HG03378 (cell line): ENCODE results near the gene PMVK.

ENCODE experiments used
- ATAC-seq: cut with Tn5 transposase; IDR thresholded peaks from one replicate; pipeline ENCODE4 v1.9.1; 2021; ENCODE audit warnings: mild to moderate bottlenecking, moderate library complexity; ENCODE audit not compliant: unreplicated experiment

PMVK gene

DNA sequence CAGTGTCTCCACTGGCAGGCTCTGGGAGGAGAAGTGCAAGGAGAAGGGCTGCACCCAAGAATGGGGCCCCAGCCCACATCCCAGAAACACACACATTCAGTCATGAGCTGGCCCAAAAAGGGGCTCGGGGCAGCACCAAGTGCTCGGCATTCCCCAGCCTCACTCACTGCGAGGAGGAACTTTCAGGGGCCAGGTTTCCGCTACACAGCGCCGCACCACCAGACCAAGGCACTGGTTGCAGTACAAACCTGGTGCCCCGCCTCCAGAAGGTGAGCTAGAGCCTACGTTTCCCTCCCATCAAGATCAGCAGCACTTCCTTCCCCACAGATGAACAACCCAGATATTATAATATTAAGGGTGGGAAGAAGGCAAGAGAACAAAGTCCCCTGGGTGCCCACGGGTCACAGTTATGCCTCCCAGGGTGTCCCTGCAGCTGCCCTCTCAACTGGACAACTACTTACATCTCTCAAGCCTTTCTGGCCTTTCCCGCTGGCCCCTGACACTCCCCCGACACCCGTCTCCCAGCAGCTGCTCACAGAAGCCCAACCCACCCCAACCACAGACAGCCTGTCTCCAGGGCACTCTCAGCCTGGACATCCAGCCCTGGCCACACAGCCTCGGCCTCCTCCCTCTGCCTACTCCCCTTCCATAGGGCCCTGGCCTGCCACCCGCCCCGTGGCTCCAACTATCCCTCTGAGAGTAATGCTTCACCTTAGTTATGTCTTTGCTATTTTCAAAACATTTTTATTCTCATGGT is 15.6 kb upstream of the PMVK start:
- ATAC-seq, result no peak

DNA sequence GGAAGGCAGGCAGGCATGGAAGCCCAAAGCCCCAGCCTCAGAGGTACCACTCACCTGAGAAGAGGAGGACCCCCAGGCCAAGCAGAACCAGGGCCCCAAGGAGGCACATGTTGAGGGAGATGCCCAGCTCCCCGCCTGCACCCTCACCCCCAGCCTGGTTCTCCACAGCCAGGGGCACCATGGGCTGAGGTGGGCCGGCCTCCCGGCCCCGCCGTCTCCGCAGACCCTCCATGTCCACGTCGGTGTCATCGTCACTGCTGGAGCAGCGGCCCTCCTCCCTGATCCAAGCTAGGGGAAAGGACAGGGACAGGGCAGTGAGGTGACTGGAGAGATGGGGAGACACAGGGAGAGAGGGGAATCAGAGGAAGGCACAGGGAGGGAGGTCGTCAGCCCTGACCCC is 11.6 kb upstream of the PMVK start:
- no peak for ATAC-seq

DNA sequence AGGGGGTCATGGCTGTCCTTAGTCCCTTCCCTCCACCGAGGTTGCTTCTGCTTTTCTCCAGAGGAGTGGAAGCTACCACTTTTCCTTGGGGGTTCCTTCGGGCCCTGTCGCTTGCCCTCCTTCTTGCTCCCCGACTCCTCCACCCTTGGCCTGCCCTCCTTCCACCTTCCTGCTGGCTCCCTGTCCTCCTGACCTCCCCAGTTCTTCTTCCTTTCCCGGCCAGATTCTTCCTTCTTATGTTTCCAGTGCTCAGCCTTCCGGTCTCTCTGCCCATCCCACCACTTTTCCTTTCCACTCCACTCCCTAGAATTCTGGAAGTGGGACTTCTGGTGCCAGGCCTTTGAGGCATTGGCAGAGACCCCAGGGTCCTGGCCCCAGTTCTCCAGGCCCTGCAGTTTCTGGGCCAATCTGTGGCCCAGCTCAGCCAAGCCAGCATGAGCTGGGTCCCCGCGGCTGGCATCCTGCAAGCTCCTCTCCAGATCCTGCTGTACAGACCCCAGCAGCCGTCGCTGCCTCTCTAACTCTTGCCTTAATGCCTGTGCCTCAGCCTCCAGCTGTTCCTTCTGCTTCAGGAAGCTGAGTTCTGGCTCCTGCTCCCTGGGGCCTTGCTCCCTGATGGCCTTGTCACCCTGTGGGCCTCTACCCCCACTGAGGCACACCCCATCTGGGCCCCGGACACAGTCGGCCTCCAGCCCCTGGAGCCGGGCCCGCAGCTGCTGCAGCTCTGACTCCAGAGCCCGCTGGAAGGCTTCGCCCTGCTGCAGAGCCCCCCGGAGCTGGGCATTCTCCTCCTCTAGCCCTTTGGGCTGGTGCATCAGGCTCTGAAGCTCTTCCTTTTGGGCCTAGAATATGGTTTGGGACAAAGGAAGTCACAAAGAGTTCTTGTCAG is 9.7 kb upstream of the PMVK start:
- ATAC-seq, result no peak

DNA sequence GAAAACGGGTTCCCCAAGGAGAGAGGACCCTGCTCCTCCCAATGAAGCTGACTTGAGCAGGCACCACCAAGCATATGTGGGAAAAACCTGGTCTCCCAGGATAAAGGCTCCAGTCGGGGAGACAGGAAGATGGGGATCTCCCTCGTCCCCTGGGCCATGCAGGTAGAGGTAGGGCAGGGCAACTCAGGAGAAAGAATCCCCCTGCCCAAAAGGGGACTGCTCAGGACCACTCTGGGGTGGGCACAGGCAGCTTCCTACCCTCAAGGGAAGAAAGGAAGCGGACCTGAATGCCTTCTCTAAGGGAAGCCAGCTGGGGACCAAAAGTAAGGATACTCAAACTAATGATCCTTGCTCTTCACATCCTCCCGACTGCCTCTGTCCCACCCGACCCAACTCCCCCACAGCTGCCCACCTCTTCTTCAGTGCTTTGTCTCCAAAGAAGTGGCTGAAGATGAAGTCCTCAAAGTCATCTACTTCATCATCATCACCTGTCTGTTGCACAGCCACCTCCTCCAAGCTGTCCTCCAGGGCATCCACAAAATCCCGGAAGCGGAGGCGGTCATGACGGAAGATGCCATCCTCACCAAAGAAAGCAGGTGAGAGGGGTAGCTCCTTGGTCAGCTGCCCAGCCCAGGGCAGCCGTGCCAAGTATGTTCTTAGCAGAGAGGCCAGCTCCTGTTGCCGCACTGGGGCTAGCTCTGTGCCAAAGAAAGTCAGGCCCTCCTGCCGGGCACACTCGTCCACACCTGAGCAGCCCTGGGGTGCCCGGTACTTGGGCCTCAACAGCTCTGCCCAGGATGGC is 8.8 kb upstream of the PMVK start:
- no peak for ATAC-seq

DNA sequence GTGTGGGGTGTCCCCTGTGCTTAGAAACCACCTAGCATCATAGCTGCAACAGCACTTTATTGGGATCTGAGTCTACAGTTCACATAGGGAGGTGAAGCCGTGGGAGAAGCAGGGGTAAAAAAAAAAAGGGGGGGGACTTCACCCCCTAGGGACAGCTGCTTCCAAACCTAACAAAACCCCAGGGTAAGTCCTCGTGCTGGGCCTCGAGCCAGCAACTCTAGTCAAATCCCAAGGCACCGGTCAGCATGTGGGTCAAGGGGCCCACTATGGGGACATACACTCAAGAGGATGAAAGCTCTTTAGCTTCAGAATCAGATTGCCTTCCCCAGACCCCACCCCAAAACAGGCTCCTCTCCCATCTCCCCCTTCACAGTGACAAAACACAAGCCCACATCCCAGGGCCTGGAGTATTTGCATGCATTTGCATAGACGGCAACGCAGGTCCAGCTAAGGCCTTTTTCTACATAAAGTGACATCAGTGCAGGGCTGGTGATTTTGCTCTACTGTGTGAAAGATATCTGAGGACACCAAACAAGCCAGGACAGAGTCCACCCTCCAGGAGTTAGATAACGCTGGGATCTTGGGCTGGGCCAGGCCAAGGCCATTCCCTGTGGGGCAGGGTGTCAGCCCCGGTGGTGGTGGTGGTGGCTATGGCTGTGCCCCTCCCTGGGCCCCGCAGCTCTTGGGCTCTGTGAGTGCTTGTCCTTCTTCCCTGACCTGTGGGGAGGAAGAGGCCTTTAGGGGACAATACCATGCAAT is 8.1 kb upstream of the PMVK start:
- no peak for ATAC-seq

DNA sequence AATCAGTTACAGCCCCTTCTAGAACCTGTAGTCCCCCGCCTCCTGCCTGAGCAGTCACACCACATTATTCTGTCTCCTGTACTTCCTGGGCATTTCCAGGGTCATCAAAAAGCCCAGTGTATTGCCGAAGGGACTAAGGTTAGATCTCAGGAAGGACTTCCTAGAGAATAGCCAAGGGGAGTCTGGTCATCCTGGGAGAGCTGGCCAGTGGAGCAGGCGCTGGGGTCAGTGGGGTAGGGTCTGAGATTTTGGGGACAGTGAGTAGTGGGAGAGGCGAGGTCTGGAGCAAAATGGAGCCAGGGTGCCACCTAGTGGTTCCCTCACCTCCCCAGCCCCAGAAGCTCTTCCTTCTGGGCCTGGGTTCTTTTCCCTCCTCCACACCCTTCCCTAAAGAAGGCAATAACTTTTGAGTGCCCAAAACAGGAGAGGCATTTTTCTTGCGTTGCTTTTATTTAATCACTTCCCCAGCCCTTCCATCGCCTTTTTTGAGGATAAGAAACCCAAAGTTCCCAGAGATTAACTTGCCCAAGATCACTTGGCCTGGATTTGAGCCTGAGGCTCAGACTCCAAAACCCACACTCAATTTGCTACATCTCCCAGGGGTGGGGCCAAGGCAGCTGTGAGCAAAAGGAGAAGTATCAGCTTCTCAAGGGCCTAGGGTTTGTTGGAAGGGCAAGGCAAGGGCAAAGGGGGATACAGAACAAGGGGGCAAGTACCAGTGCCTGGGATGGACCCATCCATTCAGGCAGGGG is 7.3 kb upstream of the PMVK start:
- ATAC-seq, result no peak

DNA sequence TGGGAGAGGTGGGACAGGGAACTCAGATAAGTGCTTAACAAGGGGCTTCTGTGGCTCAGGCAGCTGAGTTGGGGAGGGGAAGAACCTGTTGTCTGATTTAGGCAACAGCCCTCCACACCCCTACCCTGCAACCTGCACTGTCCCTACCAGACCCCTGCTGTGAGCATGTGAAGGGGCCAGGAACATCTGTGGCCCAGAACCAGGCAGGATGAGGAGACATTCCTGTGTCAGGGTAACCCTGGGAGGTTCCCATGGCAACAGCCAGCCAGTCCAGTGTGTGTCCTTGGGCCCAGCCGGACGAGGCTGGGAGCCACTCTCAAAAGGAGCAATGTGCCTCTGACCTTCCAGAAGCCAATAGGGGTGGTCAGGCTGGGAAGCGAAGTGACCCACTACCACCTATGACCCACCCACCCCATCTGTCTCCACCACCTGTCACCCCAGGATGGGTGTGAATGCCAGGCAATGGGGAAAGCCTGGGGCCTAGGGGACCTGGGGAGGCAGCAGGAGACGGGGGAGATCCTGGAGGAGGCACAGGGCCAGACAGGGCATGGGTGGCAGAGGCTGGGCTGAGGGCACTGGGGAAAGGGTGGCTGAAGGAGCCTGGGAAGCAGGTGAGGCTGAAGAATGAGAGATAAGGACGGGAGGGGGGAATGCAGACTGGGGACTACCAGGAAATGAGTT is 5.0 kb upstream of the PMVK start:
- ATAC-seq, result no peak

DNA sequence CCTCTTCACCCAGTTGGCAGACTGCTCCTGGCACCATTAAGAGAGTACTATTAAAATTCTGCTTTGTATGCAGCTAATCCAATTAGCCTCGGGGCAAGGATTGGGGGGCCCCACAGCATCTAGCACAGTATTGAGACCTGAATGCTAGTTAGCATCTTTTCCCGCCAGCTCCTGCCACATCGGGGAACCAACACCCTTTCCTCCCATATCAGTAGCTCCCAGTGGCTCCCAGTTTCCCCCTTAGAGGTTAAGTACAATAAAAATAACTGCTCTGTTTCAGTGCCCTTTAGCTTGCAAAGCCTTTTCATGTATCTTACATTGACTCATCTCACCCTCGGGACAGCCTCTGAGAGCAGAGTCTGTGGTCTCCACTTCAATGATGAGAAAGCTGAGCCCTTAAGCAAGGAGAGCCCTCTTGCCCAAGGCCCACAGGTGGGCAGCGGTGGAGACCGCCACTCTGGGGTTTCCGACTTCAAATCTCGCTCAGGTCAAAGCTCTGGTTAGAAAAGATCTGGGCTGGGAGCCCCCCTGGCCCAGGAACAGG is 4.2 kb upstream of the PMVK start:
- no peak for ATAC-seq

DNA sequence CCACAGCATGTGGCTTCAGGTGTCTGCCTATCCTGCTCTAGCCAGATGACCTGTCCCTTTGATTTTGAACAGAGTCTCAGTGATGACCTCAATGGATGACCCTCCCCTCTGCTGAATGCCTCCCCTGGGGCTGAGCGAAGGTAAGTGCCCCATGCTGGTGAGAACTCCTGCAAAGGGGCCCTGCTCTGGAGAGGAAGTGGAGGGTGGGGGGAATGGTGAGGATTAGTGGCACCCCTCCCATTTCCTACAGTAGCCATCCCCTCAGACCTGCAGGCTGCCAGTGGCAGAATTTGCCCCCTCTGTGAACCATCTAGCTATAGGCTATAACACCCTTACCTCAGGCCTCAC is 3.7 kb upstream of the PMVK start:
- ATAC-seq, result no peak

DNA sequence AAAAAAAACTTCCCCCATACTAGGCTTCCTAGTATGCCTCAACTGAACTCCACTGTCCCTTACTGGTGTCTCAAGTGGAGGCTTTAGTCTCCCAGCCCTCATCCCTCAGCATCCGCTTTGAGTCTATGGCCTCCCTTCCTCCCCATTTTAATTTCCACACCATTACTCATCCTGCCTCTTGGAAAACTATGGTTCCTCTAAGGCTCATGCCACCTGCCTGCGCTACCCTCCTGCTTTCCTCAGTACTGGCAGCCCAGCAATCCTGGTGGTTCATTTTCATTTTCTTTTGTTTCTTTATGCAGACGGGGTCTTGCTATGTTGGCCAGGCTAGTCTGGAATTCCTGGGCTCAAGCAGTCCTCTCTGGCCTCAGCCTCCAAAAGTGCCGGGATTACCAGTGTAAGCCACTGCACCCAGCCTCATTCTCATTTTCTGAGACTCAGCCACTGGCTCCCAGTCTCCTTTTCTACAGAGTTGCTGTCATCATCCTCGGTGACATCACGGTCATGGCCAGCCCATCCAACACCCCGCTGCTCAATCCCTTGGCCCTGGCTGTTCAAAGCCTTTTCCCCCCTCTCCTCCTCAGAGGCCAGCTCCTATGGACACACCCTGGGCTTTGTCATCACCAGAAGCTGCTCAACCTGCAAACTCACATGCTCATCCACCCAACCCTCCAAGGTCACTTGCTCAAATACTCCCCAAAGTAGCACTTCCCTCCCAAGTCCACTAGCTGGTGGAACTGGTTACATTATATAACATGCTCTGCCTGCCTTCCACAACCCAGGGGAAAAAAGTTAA is 2.3 kb upstream of the PMVK start:
- ATAC-seq, result no peak

DNA sequence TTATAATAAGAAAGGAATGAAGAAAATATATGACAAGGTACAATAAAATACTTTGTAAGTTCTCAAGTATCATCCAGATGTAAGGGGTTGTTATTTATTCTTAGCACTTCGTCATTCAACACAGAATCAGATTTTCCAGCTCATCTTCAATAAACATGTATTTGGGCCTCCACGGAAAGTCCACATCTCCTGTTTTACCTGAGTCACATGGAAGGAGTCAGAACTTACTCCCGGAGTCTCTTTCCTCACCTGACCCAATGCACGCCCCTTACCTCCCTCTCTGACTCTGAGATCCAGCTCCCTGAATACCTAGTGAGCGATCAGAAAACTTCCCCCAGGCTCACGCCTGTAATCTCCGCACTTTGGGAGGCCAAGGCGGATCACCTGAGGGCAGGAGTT is 1.5 kb upstream of the PMVK start:
- no peak for ATAC-seq

DNA sequence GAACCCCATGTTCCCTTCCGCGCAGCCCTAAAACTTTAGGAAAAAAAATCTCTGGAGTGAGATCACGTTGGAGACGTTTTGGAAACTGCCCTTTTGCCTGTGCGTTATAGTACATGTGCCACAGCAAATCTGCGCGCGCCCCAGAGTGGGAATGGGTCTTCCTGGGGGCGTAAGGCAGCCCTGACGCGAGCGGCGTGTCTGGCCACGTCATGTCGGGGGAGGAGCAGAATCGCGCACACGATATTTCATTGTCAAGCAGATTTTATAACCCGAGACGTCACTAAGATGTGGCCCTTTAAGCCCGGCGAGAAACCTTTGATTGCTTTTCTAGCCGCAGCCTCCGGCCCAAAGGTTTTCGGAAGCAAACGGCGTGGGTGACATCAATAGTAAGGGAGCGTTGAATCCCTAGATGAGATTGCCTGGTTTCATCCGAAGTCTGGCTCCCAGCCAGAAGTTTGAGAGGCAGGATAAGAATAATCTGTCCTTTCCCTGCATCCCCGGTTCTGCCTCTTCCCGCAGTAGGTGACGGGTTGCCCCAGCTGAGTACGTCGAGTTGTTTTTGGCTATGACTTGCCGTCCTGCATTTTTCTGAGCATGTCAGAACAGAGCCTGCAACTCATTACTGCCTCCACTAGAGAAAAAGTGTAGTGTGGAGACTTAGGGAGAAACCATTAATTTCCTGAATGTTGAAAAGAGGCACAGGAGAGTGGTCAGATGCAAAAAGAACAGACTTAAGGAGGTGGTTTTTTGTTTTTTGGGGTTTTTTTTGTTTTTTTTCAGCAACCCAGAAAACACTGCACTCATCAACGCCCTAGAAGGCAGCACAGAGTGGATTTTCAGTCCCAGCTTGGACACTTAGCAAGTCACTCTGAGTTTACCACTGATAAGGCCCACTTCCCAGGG is 817 bp upstream of the PMVK start:
- ATAC-seq, result peak; percentile 41

DNA sequence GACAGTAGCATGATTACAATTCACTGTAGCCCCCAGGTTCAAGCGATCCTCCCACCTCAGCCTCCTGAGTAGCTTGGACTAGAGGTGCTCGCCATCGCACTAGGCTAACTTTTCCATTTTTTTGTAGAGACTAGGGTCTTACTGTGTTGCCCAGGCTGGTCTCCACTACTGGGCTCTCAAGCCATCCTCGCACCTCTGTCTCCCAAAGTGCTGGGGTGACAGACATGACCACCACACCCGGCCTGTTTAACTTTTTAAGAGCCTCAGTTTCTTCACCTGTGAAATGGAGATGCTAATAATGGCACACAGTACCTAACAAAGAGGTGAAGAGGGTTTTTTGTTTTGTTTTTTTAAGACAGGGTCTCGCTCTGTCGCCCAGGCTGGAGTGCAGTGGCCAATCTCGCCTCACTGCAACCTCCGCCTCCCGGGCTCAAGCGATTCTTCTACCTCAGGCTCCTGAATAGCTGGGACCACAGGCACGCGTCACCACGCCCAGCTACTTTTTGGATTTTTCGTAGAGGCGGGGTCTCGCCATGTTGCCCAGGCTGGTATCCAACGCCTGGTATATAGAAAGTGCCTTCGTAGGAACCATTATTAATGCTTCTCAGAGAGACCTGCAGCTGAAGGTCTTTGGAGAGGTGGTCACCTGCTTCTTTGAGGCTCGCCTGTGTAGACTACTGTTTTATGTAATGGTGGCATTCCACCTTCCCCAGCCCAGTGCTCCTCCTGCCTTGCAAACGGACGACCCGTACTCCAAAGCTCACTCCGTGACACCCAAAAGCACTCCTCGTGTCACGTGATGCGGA is 567 bp downstream of the PMVK start:
- ATAC-seq, result no peak

DNA sequence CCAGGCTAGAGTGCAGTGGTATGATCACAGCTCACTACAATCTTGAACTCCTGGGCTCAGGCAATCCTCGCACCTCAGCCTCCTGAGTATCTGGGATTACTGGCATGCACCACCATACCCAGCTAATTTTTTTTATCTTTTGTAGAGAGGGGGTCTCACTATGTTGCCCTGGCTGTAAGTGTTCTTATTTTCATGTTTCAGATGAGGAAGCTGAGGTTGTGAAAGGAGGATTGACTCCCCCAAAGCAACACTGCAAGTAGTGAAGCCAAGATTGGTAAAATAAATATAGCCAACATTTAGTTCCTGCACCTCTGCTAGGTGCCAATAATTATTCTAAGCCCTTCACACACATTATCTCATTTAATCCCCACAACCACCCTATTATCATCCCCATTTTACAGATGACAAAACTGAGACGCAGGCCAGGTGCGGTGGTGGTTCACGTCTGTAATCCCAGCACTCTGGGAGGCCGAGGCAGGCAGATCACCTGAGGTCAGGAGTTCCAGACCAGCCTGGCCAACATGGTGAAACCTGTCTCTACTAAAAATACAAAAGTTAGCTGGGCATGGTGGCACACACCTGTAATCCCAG is 2.1 kb downstream of the PMVK start:
- ATAC-seq, result no peak

DNA sequence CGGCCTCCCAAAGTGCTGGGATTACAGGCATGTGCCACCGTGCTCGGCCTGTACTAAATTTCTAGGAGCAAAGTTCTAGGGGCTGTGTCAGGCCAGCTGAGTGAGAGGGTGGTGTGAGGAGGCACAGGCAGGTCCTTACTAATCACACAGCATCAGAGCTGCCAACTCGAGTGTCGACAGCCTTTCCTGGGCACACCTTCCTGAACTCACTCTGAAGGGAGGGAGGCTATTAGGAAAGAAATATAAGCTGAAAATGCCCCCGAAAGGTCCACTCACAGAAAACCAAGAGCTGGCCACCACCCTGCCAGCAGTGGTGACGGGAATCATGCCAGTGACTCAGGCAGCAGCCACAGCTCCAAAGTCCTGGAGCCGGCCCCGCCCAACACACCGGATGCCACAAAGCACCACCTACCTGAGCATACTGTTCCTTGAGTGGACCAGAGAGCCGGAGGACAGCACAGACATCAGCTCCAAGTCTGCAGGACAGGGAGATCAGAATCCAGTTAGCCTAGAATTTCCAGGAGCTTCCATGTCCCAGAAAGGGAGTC is 4.5 kb downstream of the PMVK start:
- no peak for ATAC-seq

DNA sequence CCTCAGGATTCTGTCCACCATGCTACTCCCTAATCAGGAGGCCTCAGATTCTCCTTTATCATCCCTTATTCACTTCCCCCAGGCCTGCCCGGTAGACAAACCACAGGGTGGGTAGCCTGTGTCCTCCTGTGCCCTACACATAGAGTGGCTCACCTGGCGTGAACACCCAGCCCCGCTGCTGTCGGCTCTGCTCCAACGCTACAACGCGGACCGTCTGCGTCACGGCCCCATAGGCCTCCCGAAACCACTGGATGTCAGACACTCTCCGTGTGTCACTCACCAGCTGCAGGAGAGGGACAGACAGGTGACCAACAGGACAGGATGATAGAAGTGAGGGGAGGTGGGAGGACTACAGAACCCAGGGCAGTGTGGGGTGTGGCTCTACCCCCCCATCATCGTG is 10.3 kb downstream of the PMVK start:
- ATAC-seq, result no peak
